Small intestine (tissue), 7 donors: ENCODE measurements around the gene GAPVD1. TPM values are rescaled to one million over a fixed set of nuclear protein-coding genes. Genes with fewer than 3 reads are reported as not detected.
"Not testable (repeated sequence)": the region's sequence is repeated elsewhere in the genome, so short reads cannot be mapped to it uniquely, and the experiment has no call there.

Experiments used
- DNase-seq, 2 donors: peaks; one replicate each; pipeline versions ENCODE4 v3.0.0 to v3.0.0-alpha.2; 2013
- FAIRE-seq: peaks from 2 replicates; lab custom pipeline; 2012; peaks lifted over from hg19 to GRCh38; lab: Jason Lieb, UNC
- H3K27ac ChIP-seq, 3 donors: one replicate each; pipeline ENCODE4 v1.5.1; 2013; ENCODE audit warnings: low read length in 2 of 3, mild to moderate bottlenecking in 2 of 3, control low read depth in 1 of 3, inconsistent platforms in 1 of 3, low read depth in 1 of 3, moderate library complexity in 1 of 3
- H3K27me3 ChIP-seq, 3 donors: one replicate each; pipeline ENCODE4 v1.6.1; 2013; ENCODE audit warnings: low read length in 3 of 3, inconsistent platforms in 1 of 3; ENCODE audit not compliant: control insufficient read depth in 3 of 3, insufficient read depth in 3 of 3
- H3K36me3 ChIP-seq, 3 donors: one replicate each; pipeline ENCODE4 v1.6.1; 2013; ENCODE audit warnings: low read length in 3 of 3, inconsistent platforms in 1 of 3, low read depth in 1 of 3, mild to moderate bottlenecking in 1 of 3, moderate library complexity in 1 of 3; ENCODE audit not compliant: control insufficient read depth in 3 of 3, insufficient read depth in 2 of 3
- H3K4me1 ChIP-seq, 3 donors: one replicate each; pipeline ENCODE4 v1.6.1; 2013; ENCODE audit warnings: low read length in 2 of 3, inconsistent platforms in 1 of 3, low read depth in 1 of 3, mild to moderate bottlenecking in 1 of 3, moderate library complexity in 1 of 3; ENCODE audit not compliant: control insufficient read depth in 3 of 3, insufficient read depth in 2 of 3
- H3K4me3 ChIP-seq, 3 donors: one replicate each; pipeline ENCODE4 v1.5.1; 2013; ENCODE audit warnings: low read length in 3 of 3, control low read depth in 1 of 3, inconsistent platforms in 1 of 3, low read depth in 1 of 3, mild to moderate bottlenecking in 1 of 3, moderate library complexity in 1 of 3
- H3K9me3 ChIP-seq, 2 donors: one replicate each; pipeline ENCODE4 v1.6.1; 2013; ENCODE audit warnings: low read depth in 1 of 2, low read length in 1 of 2; ENCODE audit not compliant: control insufficient read depth in 2 of 2, insufficient read depth in 1 of 2
- WGBS, 3 donors: extraction: QIAGEN DNeasy Blood & Tissue Kit; methylation state at CpG; one replicate each; pipeline ENCODE4 v1.1.7; 2013; 5-methylcytosine and 5-hydroxymethylcytosine counted together
- polyA plus RNA-seq, 4 donors: library from polyadenylated mRNA; stranded (reverse) in 3 of 4; unstranded in 1 of 4; fragments of 200-250 nt in 3 of 4; fragments of 120-200 nt in 1 of 4; gene quantifications; one replicate each; pipeline versions ENCODE4 v1.2.1 to v1.2.3, GENCODE V29; 2013
- donor health status: healthy with polysubstance abuse.
- donor health status: control.
- donor health status: control.
- donor health status: Bipolar disorder and iron deficiency.
- donor health status: healthy.

The GAPVD1 gene
- polyA plus RNA-seq, 4 donors, result 4.6 to 25.2 (median 7.1) TPM

GRCh38 chr9:125262294-125262991 is 817 bp downstream of the GAPVD1 start:
- Histone ChIP-seq H3K27me3 (no peaks in the 10 kb centered on the region), H3K4me3 (peak overlapping the region; percentile 86 to 100 (median 92)), H3K36me3 (peaks cover 0 to 8% (median 0%) of the 10 kb centered on the region in 3 donors), H3K9me3 (no peaks in the 10 kb centered on the region), H3K27ac (peak overlapping the region; percentile 9 to 95 (median 56)), H3K4me1 (peaks cover 0 to 4% (median 0%) of the 10 kb centered on the region in 3 donors)
- no peak for DNase-seq
- no peak for FAIRE-seq
- WGBS, 3 donors, result 9 to 18% (median 10%) methylated on average over 11 of the region's 11 CpGs

- H3K4me3 ChIP-seq, H3K4me1 ChIP-seq, H3K27me3 ChIP-seq, DNase-seq, FAIRE-seq, H3K9me3 ChIP-seq: not testable (repeated sequence)
- Histone ChIP-seq H3K36me3 (peaks cover 0 to 19% (median 0%) of the 10 kb centered on the region in 3 donors), H3K27ac (peak overlapping the region in 1 of 3 donors; percentile 30)
- WGBS, 3 donors, result 62 to 88% (median 70%) methylated on average over 7 of the region's 7 CpGs
These were observed 2.4 kb downstream of the GAPVD1 start for GRCh38 chr9:125264068-125264467.

DNA sequence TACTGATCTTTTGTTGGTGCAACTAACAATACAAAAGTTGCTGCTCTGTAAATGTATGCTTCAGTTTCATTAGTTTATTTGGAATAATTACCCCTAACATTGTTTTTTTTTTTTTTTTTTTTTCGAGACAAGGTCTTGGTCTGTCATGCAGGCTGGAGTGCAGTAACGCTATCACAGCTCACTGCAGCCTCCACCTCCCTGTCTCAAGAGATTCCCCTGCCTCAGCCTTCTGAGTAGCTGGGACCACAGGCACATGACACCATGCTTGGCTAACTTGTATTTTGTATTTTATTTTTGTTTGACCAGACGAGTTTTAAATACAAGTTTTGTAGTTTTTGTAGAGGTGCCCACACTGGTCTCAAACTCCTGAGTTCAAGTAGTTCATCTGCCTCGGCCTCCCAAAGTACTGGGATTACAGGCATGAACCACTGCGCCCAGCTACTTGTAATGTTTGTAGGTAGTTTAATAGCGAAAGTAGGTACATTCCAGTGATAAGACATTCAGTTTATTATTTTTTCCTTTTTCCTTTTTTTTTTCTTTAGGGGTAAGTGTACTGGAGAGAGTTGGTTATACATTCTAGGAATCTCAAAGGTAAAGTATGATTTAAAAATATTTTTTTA is 6.9 kb downstream of the GAPVD1 start:
- Histone ChIP-seq H3K27ac (no peak overlapping the region), H3K9me3 (no peaks in the 10 kb centered on the region), H3K4me1 (peaks cover 0 to 3% (median 0%) of the 10 kb centered on the region in 3 donors), H3K4me3 (no peak overlapping the region), H3K36me3 (peaks cover 0 to 20% (median 0%) of the 10 kb centered on the region in 3 donors), H3K27me3 (no peaks in the 10 kb centered on the region)
- FAIRE-seq (no peak), DNase-seq (no peak)
- 66 to 74% (median 68%) methylated on average over 6 of the region's 6 CpGs for WGBS, 3 donors

- DNase-seq (no peak), FAIRE-seq (no peak)
- 87 to 100% (median 98%) methylated on average over 1 of the region's 1 CpG for WGBS, 3 donors
- Histone ChIP-seq H3K4me3 (no peak overlapping the region), H3K4me1 (no peaks in the 10 kb centered on the region), H3K36me3 (peaks cover 0 to 17% (median 0%) of the 10 kb centered on the region in 3 donors), H3K27ac (no peak overlapping the region), H3K27me3 (no peaks in the 10 kb centered on the region), H3K9me3 (no peaks in the 10 kb centered on the region)
These were observed 7.4 kb downstream of the GAPVD1 start for GRCh38 chr9:125269014-125269397.

- no peak overlapping the region for H3K4me3 ChIP-seq
- FAIRE-seq, result no peak
- H3K36me3 ChIP-seq, result peaks cover 0 to 18% (median 0%) of the 10 kb centered on the region in 3 donors
- no peak overlapping the region for H3K27ac ChIP-seq
- H3K9me3 ChIP-seq, result no peaks in the 10 kb centered on the region
- DNase-seq, result no peak
- H3K27me3 ChIP-seq, result no peaks in the 10 kb centered on the region
- 60 to 81% (median 72%) methylated on average over 5 of the region's 5 CpGs for WGBS, 3 donors
- H3K4me1 ChIP-seq, result no peaks in the 10 kb centered on the region
These were observed 9.5 kb downstream of the GAPVD1 start for GRCh38 chr9:125271081-125271480.

GRCh38 chr9:125272697-125273096 is 11.1 kb downstream of the GAPVD1 start:
- no peaks in the 10 kb centered on the region for H3K27me3 ChIP-seq
- no peaks in the 10 kb centered on the region for H3K4me1 ChIP-seq
- WGBS, 3 donors, result 16 to 34% (median 31%) methylated on average over 3 of the region's 3 CpGs
- peaks cover 0 to 19% (median 0%) of the 10 kb centered on the region in 3 donors for H3K36me3 ChIP-seq
- H3K27ac ChIP-seq, result no peak overlapping the region
- no peak overlapping the region for H3K4me3 ChIP-seq
- DNase-seq (peak; percentile 80 to 85), FAIRE-seq (no peak)
- no peaks in the 10 kb centered on the region for H3K9me3 ChIP-seq

DNA sequence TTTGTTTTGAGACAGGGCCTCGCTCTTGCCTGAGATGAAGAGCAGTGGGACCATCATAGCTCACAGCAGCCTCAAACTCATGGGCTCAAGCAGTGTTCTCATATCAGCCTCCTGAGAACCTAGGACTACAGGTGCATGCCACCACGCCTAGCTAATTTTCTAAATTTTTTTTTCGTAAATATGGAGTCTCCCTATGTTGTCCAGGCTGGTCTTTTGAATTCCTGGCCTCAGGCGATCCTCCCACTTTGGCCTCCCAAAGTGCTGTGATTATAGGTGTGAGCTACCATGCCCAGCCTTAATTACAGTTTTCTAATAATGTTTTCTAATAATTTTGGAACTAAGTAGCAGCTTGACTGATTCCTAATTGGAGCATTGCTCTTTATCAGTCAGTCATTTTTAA is 15.1 kb downstream of the GAPVD1 start:
- Histone ChIP-seq H3K27ac (no peak overlapping the region), H3K4me1 (no peaks in the 10 kb centered on the region), H3K9me3 (no peaks in the 10 kb centered on the region), H3K36me3 (peaks cover 0 to 10% (median 3%) of the 10 kb centered on the region in 3 donors), H3K27me3 (no peaks in the 10 kb centered on the region), H3K4me3 (no peak overlapping the region)
- no peak for FAIRE-seq
- DNase-seq, result no peak
- 95 to 97% (median 96%) methylated on average over 4 of the region's 4 CpGs for WGBS, 3 donors

DNA sequence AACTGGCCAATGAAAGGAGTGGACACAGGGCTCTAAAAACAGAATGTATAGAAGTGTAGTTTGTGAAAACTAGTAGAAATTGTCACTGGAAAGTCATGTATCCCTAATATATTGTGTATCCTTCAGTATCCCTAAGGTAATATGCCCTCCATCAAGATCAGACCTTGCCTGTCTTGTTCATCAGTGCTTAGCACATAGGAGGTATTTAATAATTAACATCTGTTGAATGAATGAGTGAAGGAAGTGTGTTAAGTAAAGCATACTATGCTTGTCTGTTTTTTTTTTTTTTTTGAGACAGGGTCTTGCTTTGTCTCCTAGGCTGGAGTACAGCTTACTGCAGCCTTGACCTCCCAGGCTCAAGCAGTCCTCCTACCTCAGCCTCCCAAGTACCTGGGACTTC is 15.8 kb downstream of the GAPVD1 start:
- FAIRE-seq (no peak), DNase-seq (no peak)
- peaks cover 0 to 10% (median 3%) of the 10 kb centered on the region in 3 donors for H3K36me3 ChIP-seq
- no peak overlapping the region for H3K27ac ChIP-seq
- no peaks in the 10 kb centered on the region for H3K4me1 ChIP-seq
- H3K9me3 ChIP-seq, result no peaks in the 10 kb centered on the region
- no peaks in the 10 kb centered on the region for H3K27me3 ChIP-seq
- no peak overlapping the region for H3K4me3 ChIP-seq
